NCI-H1930 (cell line): Measurements from ENCODE around the gene TBCEL.
"Not testable (repeated sequence)": the region's sequence is repeated elsewhere in the genome, so short reads cannot be mapped to it uniquely, and the experiment has no call there.

Experiments used
- DNase-seq, 2 experiments: peaks; one replicate each; lab custom pipeline; 2025; lab: John Stamatoyannopoulos, UW

TBCEL gene

GRCh38 chr11:121029153-121029552 is 5.3 kb downstream of the TBCEL start:
- no peak for DNase-seq

- no peak for DNase-seq
These were observed 6.0 kb downstream of the TBCEL start for GRCh38 chr11:121029813-121030445.

GRCh38 chr11:121031167-121031566 is 7.3 kb downstream of the TBCEL start:
- no peak for DNase-seq

GRCh38 chr11:121031648-121032047 is 7.7 kb downstream of the TBCEL start:
- DNase-seq = not testable (repeated sequence)

- no peak for DNase-seq
These were observed 8.6 kb downstream of the TBCEL start for GRCh38 chr11:121032546-121032945.

- DNase-seq = no peak
These were observed 9.7 kb downstream of the TBCEL start for GRCh38 chr11:121033635-121034034.

GRCh38 chr11:121035169-121035755 is 11.4 kb downstream of the TBCEL start:
- DNase-seq = no peak

- no peak for DNase-seq
These were observed 11.9 kb downstream of the TBCEL start for GRCh38 chr11:121035780-121036179.

- no peak for DNase-seq
These were observed 13.1 kb downstream of the TBCEL start for GRCh38 chr11:121037016-121037415.

GRCh38 chr11:121038648-121039409 is 14.9 kb downstream of the TBCEL start:
- DNase-seq = no peak

GRCh38 chr11:121039971-121040613 is 16.2 kb downstream of the TBCEL start:
- DNase-seq = no peak

GRCh38 chr11:121040614-121041002 is 16.7 kb downstream of the TBCEL start:
- no peak for DNase-seq

- no peak for DNase-seq
These were observed 17.2 kb downstream of the TBCEL start for GRCh38 chr11:121041072-121041471.

- no peak for DNase-seq
These were observed 18.4 kb downstream of the TBCEL start for GRCh38 chr11:121042296-121042695.

GRCh38 chr11:121047926-121048325 is 24.0 kb downstream of the TBCEL start:
- DNase-seq = no peak

GRCh38 chr11:121048464-121049233 is 24.7 kb downstream of the TBCEL start:
- DNase-seq = no peak

- DNase-seq = no peak
These were observed 29.3 kb downstream of the TBCEL start for GRCh38 chr11:121053244-121053643.

GRCh38 chr11:121054266-121054665 is 30.4 kb downstream of the TBCEL start:
- DNase-seq = no peak

- no peak for DNase-seq
These were observed 31.2 kb downstream of the TBCEL start for GRCh38 chr11:121055076-121055475.

- no peak for DNase-seq
These were observed 34.0 kb downstream of the TBCEL start for GRCh38 chr11:121057922-121058321.

GRCh38 chr11:121058941-121059340 is 35.0 kb downstream of the TBCEL start:
- DNase-seq = no peak

- DNase-seq = no peak
These were observed 35.7 kb downstream of the TBCEL start for GRCh38 chr11:121059605-121060004.
